Measurements from ENCODE around the gene GOLT1B.

GOLT1B gene

GRCh38 chr12:21538061-21538653, 36.6 kb downstream of the GOLT1B start:
- H3K4me3 ChIP-seq (ENCODE audit: low read length) = no peak overlapping the region
- TF ChIP-seq ZNF274 (IDR thresholded peaks at IDR 0.05; ENCODE audit: low read depth, low read length) = no peak

DNA sequence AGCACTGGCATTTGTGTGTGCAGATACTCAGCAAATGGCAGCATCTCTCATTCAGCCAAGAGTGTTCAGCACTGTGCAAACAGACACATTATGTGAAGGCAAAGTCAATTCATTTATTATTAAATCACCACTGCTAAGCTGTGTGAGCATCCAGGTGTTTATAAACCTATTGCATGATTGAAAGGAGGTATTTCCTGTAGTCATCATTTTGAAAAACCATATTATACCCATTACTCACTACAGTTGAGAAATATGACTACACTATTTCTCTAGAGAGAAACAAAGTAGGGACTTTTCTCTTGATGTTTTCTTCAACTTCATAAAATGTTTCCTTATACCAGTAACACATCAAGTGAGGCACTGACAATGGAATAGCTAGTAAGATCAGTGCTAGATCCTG, 38.2 kb downstream of the GOLT1B start:
- H3K4me3 ChIP-seq (ENCODE audit: low read length) = no peak overlapping the region
- TF ChIP-seq ZNF274 (IDR thresholded peaks at IDR 0.05; ENCODE audit: low read depth, low read length) = no peak

- TF ChIP-seq ZNF274 (IDR thresholded peaks at IDR 0.05; ENCODE audit: low read depth, low read length) = no peak
- H3K4me3 ChIP-seq (ENCODE audit: low read length) = no peak overlapping the region
Measured at GRCh38 chr12:21541773-21542172, 40.2 kb downstream of the GOLT1B start.

DNA sequence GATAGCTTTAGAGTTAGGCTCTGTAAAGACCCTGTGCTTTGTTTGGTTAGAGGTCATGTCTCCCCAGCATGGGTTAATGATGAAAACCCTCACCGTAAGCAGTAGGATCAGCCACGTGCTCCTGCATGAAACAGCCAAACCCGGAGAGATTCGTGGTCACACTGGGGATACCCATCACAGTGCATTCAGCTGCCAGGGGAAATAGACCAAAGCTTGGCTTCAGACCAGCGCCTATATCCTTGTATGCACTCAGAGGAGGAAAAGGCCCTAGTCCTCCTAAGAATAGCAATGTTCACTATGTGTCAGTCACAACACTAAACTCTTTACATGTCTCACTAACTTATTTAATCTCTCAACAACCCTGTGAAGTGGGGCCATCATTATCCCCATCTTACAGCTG, 40.8 kb downstream of the GOLT1B start:
- TF ChIP-seq ZNF274 (IDR thresholded peaks at IDR 0.05; ENCODE audit: low read depth, low read length) = no peak
- no peak overlapping the region for H3K4me3 ChIP-seq (ENCODE audit: low read length)

DNA sequence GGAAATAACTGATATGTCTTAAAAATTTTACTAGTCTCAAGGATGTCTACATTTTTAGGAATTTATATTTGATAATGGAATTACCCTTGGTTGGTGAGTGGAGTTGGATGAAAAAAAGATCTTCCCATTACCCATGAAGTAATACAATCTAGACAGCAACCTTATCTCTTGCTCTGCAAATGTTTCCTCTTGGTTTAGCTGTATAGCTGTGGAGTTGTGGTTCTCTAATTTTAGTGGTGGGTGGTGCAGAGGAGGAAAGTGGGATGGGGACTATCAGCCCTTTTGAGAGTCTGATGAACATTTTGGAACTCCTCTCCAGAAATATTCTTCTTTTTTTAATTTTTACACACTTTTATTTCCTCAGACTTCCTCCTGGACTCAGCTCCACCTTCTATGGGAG, 41.6 kb downstream of the GOLT1B start:
- no peak overlapping the region for H3K4me3 ChIP-seq (ENCODE audit: low read length)
- TF ChIP-seq ZNF274 (IDR thresholded peaks at IDR 0.05; ENCODE audit: low read depth, low read length) = no peak

- no peak overlapping the region for H3K4me3 ChIP-seq (ENCODE audit: low read length)
- no peak for TF ChIP-seq ZNF274 (IDR thresholded peaks at IDR 0.05; ENCODE audit: low read depth, low read length)
Measured at GRCh38 chr12:21545557-21545956, 44.0 kb downstream of the GOLT1B start.

DNA sequence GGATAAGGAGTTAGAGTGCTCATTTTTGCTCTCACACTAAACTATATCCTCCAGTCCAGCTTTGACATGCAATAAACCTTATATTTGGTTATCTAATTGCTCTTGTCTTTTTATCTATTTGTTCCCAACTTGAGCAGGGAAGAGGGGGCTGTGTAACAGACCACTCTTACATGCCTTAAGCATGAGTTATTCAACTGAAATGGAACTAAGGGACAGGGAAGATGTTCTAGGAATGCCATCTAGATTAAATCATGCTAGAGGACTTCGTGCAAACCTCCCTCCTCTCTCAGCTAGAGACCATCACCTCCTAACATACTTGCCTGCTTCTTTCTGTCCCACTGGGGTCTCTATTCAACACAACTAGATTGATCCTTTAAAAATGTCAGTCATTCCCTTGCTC, 45.1 kb downstream of the GOLT1B start:
- TF ChIP-seq ZNF274 (IDR thresholded peaks at IDR 0.05; ENCODE audit: low read depth, low read length) = no peak
- no peak overlapping the region for H3K4me3 ChIP-seq (ENCODE audit: low read length)

DNA sequence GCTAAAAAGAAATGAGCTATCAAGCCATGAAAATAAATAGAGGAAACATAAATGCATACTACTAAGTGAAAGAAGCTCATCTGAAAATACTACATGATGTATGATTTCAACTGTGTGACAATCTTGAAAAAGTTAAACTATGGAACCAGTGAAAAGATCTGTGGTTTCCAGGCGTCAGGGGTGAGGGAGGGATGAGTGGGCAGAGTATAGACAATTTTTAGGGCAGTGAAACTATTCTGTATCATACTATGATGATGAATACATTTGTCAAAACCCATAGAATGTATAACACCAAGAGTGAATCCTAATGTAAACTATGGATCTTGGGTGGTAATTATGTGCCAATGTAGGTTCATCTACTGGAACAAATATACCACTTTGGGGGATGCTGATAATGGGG, 45.8 kb downstream of the GOLT1B start:
- H3K4me3 ChIP-seq (ENCODE audit: low read length) = no peak overlapping the region
- no peak for TF ChIP-seq ZNF274 (IDR thresholded peaks at IDR 0.05; ENCODE audit: low read depth, low read length)

DNA sequence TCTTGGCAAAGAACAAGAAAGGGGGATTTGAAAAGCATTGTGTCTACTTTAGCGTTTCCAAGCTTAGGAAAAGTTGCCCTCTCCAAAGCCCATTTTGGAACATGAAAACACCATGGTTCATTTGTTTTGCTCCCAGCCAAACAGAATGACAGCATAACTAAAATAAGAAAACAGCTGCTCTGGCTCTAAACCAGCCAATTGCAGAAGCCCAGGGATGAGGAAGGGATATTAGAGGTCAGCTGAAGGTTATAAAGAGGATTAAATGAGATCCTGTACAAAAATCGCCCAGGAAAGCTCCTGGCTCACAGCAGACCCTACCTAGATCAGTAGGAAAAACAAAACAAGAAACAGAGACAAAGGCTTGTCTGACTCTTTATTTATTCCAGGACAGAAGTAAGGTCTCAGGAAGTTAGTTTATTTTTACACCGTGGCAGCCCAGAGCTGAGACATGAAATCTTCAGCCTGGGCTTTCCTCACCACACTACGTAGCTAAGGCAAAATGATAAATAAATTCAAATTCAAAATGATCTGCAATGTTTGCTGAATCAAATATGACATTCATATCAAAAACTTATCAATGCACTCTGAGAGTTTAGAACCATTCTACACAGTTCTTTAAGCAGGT, 50.4 kb downstream of the GOLT1B start:
- no peak overlapping the region for H3K4me3 ChIP-seq (ENCODE audit: low read length)
- TF ChIP-seq ZNF274 (IDR thresholded peaks at IDR 0.05; ENCODE audit: low read depth, low read length) = no peak

DNA sequence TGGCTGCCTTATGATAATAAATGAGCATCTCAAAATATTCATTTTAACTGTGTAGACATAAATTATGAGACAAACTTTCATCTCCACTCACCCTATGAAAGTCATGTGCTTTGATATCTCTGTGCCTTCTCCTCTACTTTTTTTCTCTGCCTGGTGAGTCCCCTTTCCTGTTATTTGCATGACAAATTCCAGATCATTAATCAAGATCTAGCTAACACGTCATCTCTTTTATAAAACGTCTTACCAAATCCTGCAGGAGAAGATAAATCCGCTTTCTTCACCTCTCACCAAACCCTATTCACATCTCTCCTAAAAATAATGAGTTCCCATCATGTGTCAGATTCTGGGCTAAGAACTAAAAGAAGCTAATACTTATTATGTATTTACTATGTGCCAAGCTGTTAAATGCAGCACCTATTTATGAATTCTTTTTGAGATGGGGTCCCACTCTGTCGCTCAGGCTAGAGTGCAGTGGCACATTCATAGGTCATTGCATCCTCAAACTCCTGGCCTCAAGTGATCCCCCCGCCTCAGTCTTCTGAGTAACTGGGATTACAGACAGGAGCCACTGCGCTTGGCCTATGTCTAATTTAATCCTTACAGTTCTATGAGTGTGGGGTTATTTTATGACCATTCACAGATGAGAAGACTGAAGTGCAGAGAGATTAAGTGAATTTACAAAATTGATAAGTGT, 51.2 kb downstream of the GOLT1B start:
- H3K4me3 ChIP-seq (ENCODE audit: low read length) = no peak overlapping the region
- TF ChIP-seq ZNF274 (IDR thresholded peaks at IDR 0.05; ENCODE audit: low read depth, low read length) = no peak

- H3K4me3 ChIP-seq (ENCODE audit: low read length) = no peak overlapping the region
- TF ChIP-seq ZNF274 (IDR thresholded peaks at IDR 0.05; ENCODE audit: low read depth, low read length) = no peak
Measured at GRCh38 chr12:21553329-21553675, 51.7 kb downstream of the GOLT1B start.

GRCh38 chr12:21558100-21558679, 56.6 kb downstream of the GOLT1B start:
- H3K4me3 ChIP-seq (ENCODE audit: low read length) = no peak overlapping the region
- TF ChIP-seq ZNF274 (IDR thresholded peaks at IDR 0.05; ENCODE audit: low read depth, low read length) = no peak

DNA sequence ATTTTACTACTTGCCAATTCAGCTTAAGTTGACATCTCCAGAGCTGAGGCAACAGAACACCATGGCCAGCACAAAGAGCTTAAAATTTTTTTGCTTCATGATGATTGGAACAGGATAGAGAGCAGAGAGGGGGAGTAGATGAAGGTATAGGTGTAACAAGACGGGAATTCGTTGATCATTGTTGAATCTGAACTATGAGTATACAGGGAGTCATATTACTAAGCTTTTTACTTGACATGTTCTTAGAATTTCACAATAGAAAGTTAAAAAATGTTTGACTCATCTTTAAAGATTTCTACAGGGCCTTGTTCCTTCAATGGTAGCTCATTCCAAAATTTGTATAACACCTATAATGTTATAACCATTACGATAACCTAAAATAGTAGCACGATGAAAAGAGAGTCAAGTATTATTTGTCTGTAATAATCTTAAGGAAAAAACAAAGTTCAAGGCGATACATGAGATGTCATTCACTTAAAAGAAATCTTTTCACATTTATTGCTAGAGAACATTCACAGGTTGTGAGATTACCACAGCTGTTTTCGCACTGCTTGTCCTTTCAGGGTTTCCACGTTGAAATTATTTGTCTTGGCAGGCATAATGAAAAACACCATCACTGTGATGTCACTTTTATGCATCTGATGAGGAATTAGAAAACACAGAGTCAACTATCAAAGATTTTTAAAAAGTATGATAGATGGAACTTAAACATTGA, 58.4 kb downstream of the GOLT1B start:
- no peak for TF ChIP-seq ZNF274 (IDR thresholded peaks at IDR 0.05; ENCODE audit: low read depth, low read length)
- H3K4me3 ChIP-seq (ENCODE audit: low read length) = no peak overlapping the region

DNA sequence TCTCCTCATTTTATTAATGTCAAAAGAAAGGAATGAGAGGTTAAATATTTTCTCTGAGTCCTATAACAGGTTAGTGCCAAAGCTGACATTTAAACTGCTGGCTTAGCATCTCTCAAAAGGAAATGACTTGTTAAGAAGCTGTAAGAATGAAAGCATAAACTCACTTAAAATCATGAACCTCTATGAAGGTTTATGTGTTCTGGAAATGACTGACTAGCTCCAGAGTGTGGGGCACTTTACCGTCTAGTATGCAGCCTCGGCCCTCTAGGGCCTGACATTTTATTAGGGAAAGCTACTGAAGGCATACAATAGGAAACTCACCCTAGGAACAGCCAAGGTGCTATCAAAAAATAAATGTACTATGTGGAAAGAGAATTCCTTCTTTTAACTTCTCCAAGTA, 59.6 kb downstream of the GOLT1B start:
- no peak for TF ChIP-seq ZNF274 (IDR thresholded peaks at IDR 0.05; ENCODE audit: low read depth, low read length)
- no peak overlapping the region for H3K4me3 ChIP-seq (ENCODE audit: low read length)
